Stimulated activated CD4-positive, alpha-beta T cell treated with anti-CD3 and anti-CD28 coated beads, Interleukin-12 subunit alpha, Interleukin-12 subunit beta, amount 100 ng/mL, for 4 hours (primary cell): ENCODE results near the gene ATP6AP1.
"Not testable (repeated sequence)": the region's sequence is repeated elsewhere in the genome, so short reads cannot be mapped to it uniquely, and the experiment has no call there.

ENCODE experiments used
- DNase-seq: peaks from one replicate; pipeline ENCODE4 v3.0.0-alpha.2; 2020

The ATP6AP1 gene

GRCh38 chrX:154399527-154400368 lies 28.7 kb upstream of the ATP6AP1 start:
- DNase-seq, result no peak

- DNase-seq, result not testable (repeated sequence)
Observed at GRCh38 chrX:154400369-154400817, 28.1 kb upstream of the ATP6AP1 start.

GRCh38 chrX:154401045-154401799 lies 27.3 kb upstream of the ATP6AP1 start:
- DNase-seq, result no peak

GRCh38 chrX:154401918-154402621 lies 26.4 kb upstream of the ATP6AP1 start:
- no peak for DNase-seq

GRCh38 chrX:154402622-154403127 lies 25.8 kb upstream of the ATP6AP1 start:
- DNase-seq, result no peak

- no peak for DNase-seq
Observed at GRCh38 chrX:154403192-154403591, 25.3 kb upstream of the ATP6AP1 start.

GRCh38 chrX:154403858-154404257 lies 24.6 kb upstream of the ATP6AP1 start:
- no peak for DNase-seq

- DNase-seq, result no peak
Observed at GRCh38 chrX:154404625-154405192, 23.8 kb upstream of the ATP6AP1 start.

- no peak for DNase-seq
Observed at GRCh38 chrX:154408659-154409221, 19.7 kb upstream of the ATP6AP1 start.

- DNase-seq, result no peak
Observed at GRCh38 chrX:154409222-154409871, 19.1 kb upstream of the ATP6AP1 start, which contains the start of gene DNASE1L1. DNASE1L1 (minus strand) TSS chrX:154409254; CDS start chrX:154405568, 3,686 bp downstream.

GRCh38 chrX:154411981-154412340 lies 16.5 kb upstream of the ATP6AP1 start:
- DNase-seq, result peak; percentile 64

- peak; percentile 5 for DNase-seq
Observed at GRCh38 chrX:154412468-154412867, 16.0 kb upstream of the ATP6AP1 start.

GRCh38 chrX:154413142-154413541 lies 15.3 kb upstream of the ATP6AP1 start:
- no peak for DNase-seq

- DNase-seq, result no peak
Observed at GRCh38 chrX:154417157-154417556, 11.3 kb upstream of the ATP6AP1 start.

- no peak for DNase-seq
Observed at GRCh38 chrX:154419189-154419588, 9.3 kb upstream of the ATP6AP1 start.

- no peak for DNase-seq
Observed at GRCh38 chrX:154419688-154420401, 8.6 kb upstream of the ATP6AP1 start.

GRCh38 chrX:154420402-154420756 lies 8.1 kb upstream of the ATP6AP1 start:
- DNase-seq, result no peak

- DNase-seq, result no peak
Observed at GRCh38 chrX:154426916-154427770, 1.3 kb upstream of the ATP6AP1 start.

GRCh38 chrX:154429711-154430110 lies 1.2 kb downstream of the ATP6AP1 start:
- DNase-seq, result no peak

- no peak for DNase-seq
Observed at GRCh38 chrX:154430479-154430878, 2.0 kb downstream of the ATP6AP1 start.
